Suprapubic skin (tissue), 4 donors: Measurements from ENCODE around the gene RERE.

Source experiments
- EP300 ChIP-seq: sonication (generic); formaldehyde crosslinking; IDR thresholded peaks from one replicate; pipeline ENCODE4 v1.6.1; 2017; ENCODE audit warnings: antibody characterized with exemption
- POLR2A ChIP-seq, 2 donors: fragments of 450-650 bp; IDR thresholded peaks; one replicate each; pipeline ENCODE4 v1.6.1; 2017; ENCODE audit warnings: antibody characterized with exemption in 2 of 2, mild to moderate bottlenecking in 2 of 2, moderate library complexity in 2 of 2
- POLR2AphosphoS5 ChIP-seq, 3 donors: sonication (generic); formaldehyde crosslinking; IDR thresholded peaks; one replicate each; pipeline ENCODE4 v1.6.1; 2017; ENCODE audit warnings: antibody characterized with exemption in 3 of 3
- TF ChIP-seq, protein P1 (sequence below), 2 donors: fragments of 200-600 bp in 1 of 2; fragments of 450-650 bp in 1 of 2; sonication (generic) in 1 of 2; IDR thresholded peaks; one replicate each; pipeline ENCODE4 v1.5.1; 2016 to 2019; ENCODE audit warnings: antibody characterized with exemption in 2 of 2, mild to moderate bottlenecking in 1 of 2, moderate library complexity in 1 of 2

DNA sequence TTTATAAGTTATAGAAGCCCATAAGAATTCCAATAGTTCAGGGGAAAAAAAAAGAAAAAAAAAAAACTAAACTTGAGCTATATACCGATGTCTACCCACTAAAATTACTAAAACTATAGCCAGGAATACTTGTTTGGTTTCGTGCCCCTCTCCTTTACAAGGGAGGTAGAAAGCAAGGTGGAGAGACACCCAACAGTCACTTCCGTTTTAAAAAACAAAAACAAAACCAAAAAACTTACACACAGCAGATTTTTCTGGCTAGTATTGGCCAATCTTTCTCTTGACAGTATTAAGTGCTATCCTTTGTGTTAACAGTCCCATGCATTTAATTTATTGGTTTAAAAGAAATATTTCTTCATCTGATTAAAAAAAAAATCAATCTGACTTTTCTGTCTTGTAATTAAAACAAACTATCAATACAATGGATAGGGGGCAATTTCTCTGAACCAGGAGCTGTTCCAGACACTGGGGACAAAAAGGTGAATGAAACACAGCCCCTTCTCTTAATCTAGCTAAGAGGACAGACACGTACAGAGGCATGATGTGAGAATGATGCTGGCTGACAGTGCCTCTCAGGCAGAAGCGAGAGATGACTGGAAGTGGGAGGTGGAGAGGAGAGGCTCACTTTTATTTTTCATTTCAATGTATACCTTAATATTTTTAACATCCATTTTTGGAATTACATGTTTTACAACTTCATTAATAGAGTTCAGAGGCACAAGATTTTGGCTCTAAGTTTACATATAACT lies 214.8 kb downstream of the RERE start:
- TF ChIP-seq POLR2AphosphoS5 (IDR thresholded peaks at IDR 0.05) = no peak
- TF ChIP-seq, protein P1, sequence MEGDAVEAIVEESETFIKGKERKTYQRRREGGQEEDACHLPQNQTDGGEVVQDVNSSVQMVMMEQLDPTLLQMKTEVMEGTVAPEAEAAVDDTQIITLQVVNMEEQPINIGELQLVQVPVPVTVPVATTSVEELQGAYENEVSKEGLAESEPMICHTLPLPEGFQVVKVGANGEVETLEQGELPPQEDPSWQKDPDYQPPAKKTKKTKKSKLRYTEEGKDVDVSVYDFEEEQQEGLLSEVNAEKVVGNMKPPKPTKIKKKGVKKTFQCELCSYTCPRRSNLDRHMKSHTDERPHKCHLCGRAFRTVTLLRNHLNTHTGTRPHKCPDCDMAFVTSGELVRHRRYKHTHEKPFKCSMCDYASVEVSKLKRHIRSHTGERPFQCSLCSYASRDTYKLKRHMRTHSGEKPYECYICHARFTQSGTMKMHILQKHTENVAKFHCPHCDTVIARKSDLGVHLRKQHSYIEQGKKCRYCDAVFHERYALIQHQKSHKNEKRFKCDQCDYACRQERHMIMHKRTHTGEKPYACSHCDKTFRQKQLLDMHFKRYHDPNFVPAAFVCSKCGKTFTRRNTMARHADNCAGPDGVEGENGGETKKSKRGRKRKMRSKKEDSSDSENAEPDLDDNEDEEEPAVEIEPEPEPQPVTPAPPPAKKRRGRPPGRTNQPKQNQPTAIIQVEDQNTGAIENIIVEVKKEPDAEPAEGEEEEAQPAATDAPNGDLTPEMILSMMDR (IDR thresholded peaks at IDR 0.05) = no peak
- TF ChIP-seq POLR2A (IDR thresholded peaks at IDR 0.05) = no peak
- TF ChIP-seq EP300 = no peak
